ENCODE results near the gene SEMA3G. TPM values are rescaled to one million over a fixed set of nuclear protein-coding genes. Genes with fewer than 3 reads are reported as not detected.
A peak's percentile ranks its signal among the peaks of the same experiment; 100 is the strongest.

SEMA3G gene
- total and polyA plus RNA-seq, 2 donors from 2014 or later, result 25.7 to 28.2 TPM

GRCh38 chr3:52385157-52385556 is 59.7 kb downstream of the SEMA3G start:
- no peak overlapping the region for H3K9ac ChIP-seq (ENCODE audit: low read length in 3 of 3)
- H3K4me3 ChIP-seq (ENCODE audit: low read length in 3 of 3), result no peak overlapping the region
- H3K36me3 ChIP-seq (ENCODE audit: control insufficient read depth in 2 of 3, insufficient read depth in 3 of 3, low read length in 3 of 3), result peaks cover 0 to 14% (median 0%) of the 10 kb centered on the region in 3 donors
- FAIRE-seq (no peak), DNase-seq (peak in 4 of 5 donors; percentile 69 to 82 (median 77))
- intact Hi-C loops (cut with DNase I), result no loop called here
- H3K4me1 ChIP-seq (ENCODE audit: control insufficient read depth in 2 of 3, insufficient read depth in 2 of 3, low read depth in 1 of 3, low read length in 3 of 3), result no peaks in the 10 kb centered on the region
- no peaks in the 10 kb centered on the region for H3K9me3 ChIP-seq (ENCODE audit: control insufficient read depth in 2 of 3, insufficient read depth in 1 of 3, low read length in 3 of 3)
- H3K27me3 ChIP-seq (ENCODE audit: control insufficient read depth, insufficient read depth, low read length), result no peaks in the 10 kb centered on the region
- no peak for TF ChIP-seq CTCF (IDR thresholded peaks at IDR 0.05; ENCODE audit: borderline replicate concordance, extremely low read depth, insufficient read depth)
- H3K27ac ChIP-seq (ENCODE audit: low read depth in 2 of 2, low read length in 2 of 2), result no peak overlapping the region

- Histone ChIP-seq H3K9me3 (ENCODE audit: control insufficient read depth in 2 of 3, insufficient read depth in 1 of 3, low read length in 3 of 3) (no peaks in the 10 kb centered on the region), H3K9ac (ENCODE audit: low read length in 3 of 3) (no peak overlapping the region), H3K4me3 (ENCODE audit: low read length in 3 of 3) (no peak overlapping the region), H3K4me1 (ENCODE audit: control insufficient read depth in 2 of 3, insufficient read depth in 2 of 3, low read depth in 1 of 3, low read length in 3 of 3) (no peaks in the 10 kb centered on the region), H3K36me3 (ENCODE audit: control insufficient read depth in 2 of 3, insufficient read depth in 3 of 3, low read length in 3 of 3) (peaks cover 0 to 11% (median 0%) of the 10 kb centered on the region in 3 donors), H3K27me3 (ENCODE audit: control insufficient read depth, insufficient read depth, low read length) (no peaks in the 10 kb centered on the region), H3K27ac (ENCODE audit: low read depth in 2 of 2, low read length in 2 of 2) (no peak overlapping the region)
- intact Hi-C loops (cut with DNase I), result no loop called here
- no peak for FAIRE-seq
- no peak for DNase-seq
- TF ChIP-seq CTCF (IDR thresholded peaks at IDR 0.05; ENCODE audit: borderline replicate concordance, extremely low read depth, insufficient read depth), result no peak
These were observed 60.7 kb downstream of the SEMA3G start for GRCh38 chr3:52384019-52384761.

GRCh38 chr3:52383446-52383845 is 61.5 kb downstream of the SEMA3G start:
- H3K4me1 ChIP-seq (ENCODE audit: control insufficient read depth in 2 of 3, insufficient read depth in 2 of 3, low read depth in 1 of 3, low read length in 3 of 3), result no peaks in the 10 kb centered on the region
- DNase-seq (no peak), FAIRE-seq (no peak)
- no peaks in the 10 kb centered on the region for H3K27me3 ChIP-seq (ENCODE audit: control insufficient read depth, insufficient read depth, low read length)
- intact Hi-C loops (cut with DNase I), result no loop called here
- peaks cover 0 to 6% (median 0%) of the 10 kb centered on the region in 3 donors for H3K36me3 ChIP-seq (ENCODE audit: control insufficient read depth in 2 of 3, insufficient read depth in 3 of 3, low read length in 3 of 3)
- no peak overlapping the region for H3K27ac ChIP-seq (ENCODE audit: low read depth in 2 of 2, low read length in 2 of 2)
- H3K9ac ChIP-seq (ENCODE audit: low read length in 3 of 3), result no peak overlapping the region
- H3K9me3 ChIP-seq (ENCODE audit: control insufficient read depth in 2 of 3, insufficient read depth in 1 of 3, low read length in 3 of 3), result no peaks in the 10 kb centered on the region
- H3K4me3 ChIP-seq (ENCODE audit: low read length in 3 of 3), result no peak overlapping the region
- no peak for TF ChIP-seq CTCF (IDR thresholded peaks at IDR 0.05; ENCODE audit: borderline replicate concordance, extremely low read depth, insufficient read depth)

Other genes with a start within 250 kb of the SEMA3G start
- gene ALAS1, start 246.9 kb downstream of the SEMA3G start, total RNA-seq, result 42.8 TPM
- 77.2 TPM for gene ALAS1, start 246.9 kb downstream of the SEMA3G start, polyA plus RNA-seq (ENCODE audit: insufficient read depth, low read depth, low replicate concordance)
- 0.94 TPM for gene TLR9, start 219.5 kb downstream of the SEMA3G start, total RNA-seq
- not detected for gene TLR9, start 219.5 kb downstream of the SEMA3G start, polyA plus RNA-seq (ENCODE audit: insufficient read depth, low read depth, low replicate concordance)
- gene TWF2, start 205.9 kb downstream of the SEMA3G start, total RNA-seq, result 59.9 TPM
- 44.0 TPM for gene TWF2, start 205.9 kb downstream of the SEMA3G start, polyA plus RNA-seq (ENCODE audit: insufficient read depth, low read depth, low replicate concordance)
- 32.5 TPM for gene PPM1M, start 199.3 kb downstream of the SEMA3G start, total RNA-seq
- gene PPM1M, start 199.3 kb downstream of the SEMA3G start, polyA plus RNA-seq (ENCODE audit: insufficient read depth, low read depth, low replicate concordance), result 23.2 TPM
- 75.8 TPM for gene WDR82, start 166.5 kb downstream of the SEMA3G start, total RNA-seq
- gene WDR82, start 166.5 kb downstream of the SEMA3G start, polyA plus RNA-seq (ENCODE audit: insufficient read depth, low read depth, low replicate concordance), result 20.9 TPM
- 30.7 TPM for gene GLYCTK, start 157.3 kb downstream of the SEMA3G start, total RNA-seq
- 50.2 TPM for gene GLYCTK, start 157.3 kb downstream of the SEMA3G start, polyA plus RNA-seq (ENCODE audit: insufficient read depth, low read depth, low replicate concordance)
- gene DNAH1, start 128.8 kb downstream of the SEMA3G start, total RNA-seq, result 12.1 TPM
- gene DNAH1, start 128.8 kb downstream of the SEMA3G start, polyA plus RNA-seq (ENCODE audit: insufficient read depth, low read depth, low replicate concordance), result 1.7 TPM
- gene BAP1, start 35.1 kb downstream of the SEMA3G start, total RNA-seq, result 72.5 TPM
- gene BAP1, start 35.1 kb downstream of the SEMA3G start, polyA plus RNA-seq (ENCODE audit: insufficient read depth, low read depth, low replicate concordance), result 61.6 TPM
- 8.8 TPM for gene PHF7, start 34.4 kb downstream of the SEMA3G start, total RNA-seq
- gene PHF7, start 34.4 kb downstream of the SEMA3G start, polyA plus RNA-seq (ENCODE audit: insufficient read depth, low read depth, low replicate concordance), result 3.9 TPM
- 2.2 TPM for gene TNNC1, start 8.9 kb upstream of the SEMA3G start, total RNA-seq
- 86.6 TPM for gene TNNC1, start 8.9 kb upstream of the SEMA3G start, polyA plus RNA-seq (ENCODE audit: insufficient read depth, low read depth, low replicate concordance)
- gene NISCH, start 10.5 kb upstream of the SEMA3G start, total RNA-seq, result 98.7 TPM
- 36.1 TPM for gene NISCH, start 10.5 kb upstream of the SEMA3G start, polyA plus RNA-seq (ENCODE audit: insufficient read depth, low read depth, low replicate concordance)
- gene STAB1, start 50.2 kb upstream of the SEMA3G start, total RNA-seq, result 379 TPM
- 98.4 TPM for gene STAB1, start 50.2 kb upstream of the SEMA3G start, polyA plus RNA-seq (ENCODE audit: insufficient read depth, low read depth, low replicate concordance)
- gene NT5DC2, start 88.8 kb upstream of the SEMA3G start, total RNA-seq, result 47.3 TPM
- 75.7 TPM for gene NT5DC2, start 88.8 kb upstream of the SEMA3G start, polyA plus RNA-seq (ENCODE audit: insufficient read depth, low read depth, low replicate concordance)
- 26.8 TPM for gene UQCC5, start 91.5 kb upstream of the SEMA3G start, total RNA-seq
- 135 TPM for gene UQCC5, start 91.5 kb upstream of the SEMA3G start, polyA plus RNA-seq (ENCODE audit: insufficient read depth, low read depth, low replicate concordance)
- 56.2 TPM for gene PBRM1, start 240.8 kb upstream of the SEMA3G start, total RNA-seq
- 4.1 TPM for gene PBRM1, start 240.8 kb upstream of the SEMA3G start, polyA plus RNA-seq (ENCODE audit: insufficient read depth, low read depth, low replicate concordance)
- gene GNL3, start 240.9 kb upstream of the SEMA3G start, total RNA-seq, result 47.8 TPM
- 27.9 TPM for gene GNL3, start 240.9 kb upstream of the SEMA3G start, polyA plus RNA-seq (ENCODE audit: insufficient read depth, low read depth, low replicate concordance)

Measured in kidney (tissue), 14 donors.